ENCODE measurements around the gene TAS1R1.

GRCh38 chr1:6594977-6595740 lies 40.1 kb downstream of the TAS1R1 start:
- no peak for TF ChIP-seq POLR2A (IDR thresholded peaks at IDR 0.05)
- no peak for TF ChIP-seq CTCF (IDR thresholded peaks at IDR 0.05)

Data from breast epithelium (tissue), 3 donors.